Ascending aorta (tissue), 2 donors: Measurements from ENCODE around the gene CENPT. TPM values are rescaled to one million over a fixed set of nuclear protein-coding genes. Genes with fewer than 3 reads are reported as not detected.
A peak's percentile ranks its signal among the peaks of the same experiment; 100 is the strongest.

Experiments used
- DNase-seq, 2 donors: peaks; one replicate each; pipeline ENCODE4 v3.0.0-alpha.2; 2019; ENCODE audit warnings: low spot score in 2 of 2
- H3K27ac ChIP-seq, 2 donors: fragments of 200-600 bp; sonication (generic); one replicate each; pipeline ENCODE4 v1.5.1; 2016 to 2017; ENCODE audit warnings: mild to moderate bottlenecking in 1 of 2
- H3K27me3 ChIP-seq: fragments of 200-600 bp; sonication (generic); one replicate; pipeline ENCODE4 v1.5.1; 2017
- H3K36me3 ChIP-seq, 2 donors: fragments of 200-600 bp; sonication (generic); one replicate each; pipeline ENCODE4 v1.5.1; 2016
- H3K4me1 ChIP-seq, 2 donors: fragments of 200-600 bp; sonication (generic); one replicate each; pipeline ENCODE4 v1.5.1; 2016 to 2017; ENCODE audit warnings: mild to moderate bottlenecking in 1 of 2
- H3K4me3 ChIP-seq, 2 donors: fragments of 200-600 bp; sonication (generic); one replicate each; pipeline ENCODE4 v1.5.1; 2016 to 2017; ENCODE audit warnings: mild to moderate bottlenecking in 1 of 2
- H3K9me3 ChIP-seq, 2 donors: fragments of 200-600 bp; sonication (generic); one replicate each; pipeline ENCODE4 v1.5.1; 2016
- CTCF ChIP-seq, 3 experiments: fragments of 200-600 bp in 2 of 3; fragments of 450-650 bp in 1 of 3; sonication (generic) in 2 of 3; IDR thresholded peaks; one replicate each; pipeline ENCODE4 v1.5.1; 2016 to 2019; ENCODE audit warnings: antibody characterized with exemption in 3 of 3, mild to moderate bottlenecking in 1 of 3, moderate library complexity in 1 of 3
- intact Hi-C: fragments of 100-400 bp; cut with DNase I; formaldehyde crosslinking; loops from one replicate; pipeline ENCODE4 v1.15.1; 2023
- total RNA-seq: library from RNA; depleted of rRNA; stranded (reverse); fragments of >200 nt; gene quantifications from one replicate; pipeline ENCODE4 v1.1.0, GENCODE V29; 2016

CENPT gene
- total RNA-seq, 1 donor from 2014 or later: 220 TPM

DNA sequence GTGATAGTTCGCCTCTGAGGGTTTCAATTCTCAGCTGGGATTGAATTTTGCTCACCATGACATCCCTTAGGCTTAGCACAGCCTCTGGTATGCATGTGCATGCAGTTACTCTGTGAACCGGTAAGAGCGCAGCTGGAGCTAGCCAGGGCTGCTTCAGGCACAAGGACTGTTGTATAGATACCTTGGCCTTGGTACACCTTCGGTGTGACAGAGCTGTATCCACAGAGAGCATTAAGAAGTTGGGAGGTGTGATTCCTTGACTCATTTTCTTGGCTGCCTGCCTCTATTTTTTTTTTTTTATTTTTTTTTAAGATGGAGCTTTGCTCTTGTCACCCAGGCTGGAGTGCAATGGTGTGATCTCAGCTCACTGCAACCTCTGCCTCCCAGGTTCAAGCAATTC is 3.0 kb downstream of the CENPT start:
- Histone ChIP-seq H3K27ac (peak overlapping the region; percentile 92 to 98), H3K4me1 (peaks cover 42 to 45% of the 10 kb centered on the region in 2 donors), H3K9me3 (no peaks in the 10 kb centered on the region), H3K4me3 (peak overlapping the region in 1 of 2 donors; percentile 96), H3K27me3 (no peaks in the 10 kb centered on the region), H3K36me3 (no peaks in the 10 kb centered on the region)
- DNase-seq: no peak
- intact Hi-C loops: loop anchor here (10.0 kb wide), 2 partner anchors 600 to 1490 kb away; partner anchors contain the start of genes COG8, FHOD1, NIP7 and PDF
- TF ChIP-seq CTCF (IDR thresholded peaks at IDR 0.05): peak in 1 of 3 experiments; percentile 23

DNA sequence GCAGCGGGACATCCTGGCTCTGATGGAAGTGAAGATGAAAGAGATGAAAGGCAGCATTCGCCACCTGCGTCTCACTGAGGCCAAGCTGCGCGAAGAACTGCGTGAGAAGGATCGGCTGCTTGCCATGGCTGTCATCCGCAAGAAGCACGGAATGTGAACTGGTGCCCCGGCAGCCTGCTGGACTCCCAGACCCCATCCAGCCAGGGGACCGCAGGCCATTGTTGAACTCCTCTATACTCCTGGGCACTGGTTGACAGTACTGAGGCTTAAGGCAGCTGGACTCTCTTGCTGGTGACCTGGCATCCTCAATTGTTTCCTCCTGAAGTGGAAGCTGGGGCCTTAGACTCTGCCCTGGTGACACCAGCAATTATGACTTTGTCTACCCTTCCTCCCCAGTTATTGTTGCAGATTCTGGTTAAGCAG is 4.1 kb downstream of the CENPT start:
- Histone ChIP-seq H3K27me3 (no peaks in the 10 kb centered on the region), H3K9me3 (no peaks in the 10 kb centered on the region), H3K36me3 (no peaks in the 10 kb centered on the region), H3K27ac (peak overlapping the region; percentile 98 to 100), H3K4me3 (peak overlapping the region; percentile 86 to 96), H3K4me1 (peaks cover 38 to 39% of the 10 kb centered on the region in 2 donors)
- no peak for DNase-seq
- intact Hi-C loops: loop anchor here (2.0 to 10.0 kb wide), 3 partner anchors 91 to 1491 kb away; partner anchors contain the start of genes COG8, FHOD1, NIP7 and PDF
- no peak for TF ChIP-seq CTCF (IDR thresholded peaks at IDR 0.05)

GRCh38 chr16:67842509-67843342 is 4.8 kb downstream of the CENPT start:
- Histone ChIP-seq H3K4me3 (peak overlapping the region; percentile 86 to 96), H3K36me3 (no peaks in the 10 kb centered on the region), H3K27ac (peak overlapping the region; percentile 98 to 100), H3K27me3 (no peaks in the 10 kb centered on the region), H3K4me1 (peaks cover 31 to 33% of the 10 kb centered on the region in 2 donors), H3K9me3 (no peaks in the 10 kb centered on the region)
- intact Hi-C loops: loop anchor here (1.0 to 10.0 kb wide), 4 partner anchors 21 to 1492 kb away; partner anchors contain the start of genes COG8, FHOD1, NIP7 and PDF
- DNase-seq: peak in 1 of 2 donors; percentile 81
- TF ChIP-seq CTCF (IDR thresholded peaks at IDR 0.05): peak in 2 of 3 experiments; percentile 4 to 40

GRCh38 chr16:67841816-67842508 is 5.5 kb downstream of the CENPT start, which contains the start of gene THAP11:
Gene THAP11, plus strand, starts transcription at chr16:67842320. Its CDS starts 235 bp downstream, at chr16:67842555.
- TF ChIP-seq CTCF (IDR thresholded peaks at IDR 0.05): peak; percentile 88 to 94 (median 93)
- Histone ChIP-seq H3K27me3 (no peaks in the 10 kb centered on the region), H3K9me3 (no peaks in the 10 kb centered on the region), H3K4me3 (peak within 1 kb of the TSS; percentile 86 to 96), H3K27ac (peak within 1 kb of the TSS; percentile 98 to 100), H3K4me1 (peaks cover 30 to 31% of the 10 kb centered on the region in 2 donors), H3K36me3 (no peaks in the 10 kb centered on the region)
- peak; percentile 67 to 97 for DNase-seq
- intact Hi-C loops: loop anchor here (1.0 to 10.0 kb wide), 4 partner anchors 21 to 1493 kb away; partner anchors contain the start of genes COG8, FHOD1, NIP7 and PDF

DNA sequence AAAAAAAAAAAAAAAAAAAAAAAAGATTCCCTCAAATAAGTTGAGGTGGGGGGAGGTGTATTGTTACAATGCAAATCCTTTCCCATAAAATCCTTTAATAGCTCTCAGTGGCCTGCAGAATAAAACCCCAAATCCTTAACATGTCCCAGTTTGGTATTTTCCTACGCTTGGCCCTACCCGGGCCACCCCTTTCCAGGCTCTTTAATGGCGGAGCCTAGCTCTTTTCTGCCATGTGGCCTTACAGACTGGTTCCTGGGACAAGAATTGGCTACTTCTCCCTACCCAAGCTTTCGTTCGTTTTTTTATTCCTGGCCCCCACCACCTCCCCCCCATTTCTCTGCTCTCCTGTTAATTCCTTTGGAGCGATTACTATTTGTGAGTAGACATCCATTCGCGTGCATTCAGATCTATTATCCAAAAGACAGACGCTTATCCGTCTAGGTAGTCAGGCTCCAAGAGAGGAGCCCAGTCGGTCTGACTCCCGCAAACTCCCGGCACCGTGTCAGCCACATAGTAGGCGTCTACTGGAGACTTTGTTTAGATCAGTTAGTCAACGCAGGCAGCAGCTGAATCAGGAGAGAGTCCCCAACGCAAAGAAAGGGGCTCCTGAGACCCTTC is 6.2 kb downstream of the CENPT start:
- no peak for TF ChIP-seq CTCF (IDR thresholded peaks at IDR 0.05)
- DNase-seq: no peak
- no peaks in the 10 kb centered on the region for H3K27me3 ChIP-seq
- H3K4me1 ChIP-seq: peaks cover 30 to 31% of the 10 kb centered on the region in 2 donors
- H3K4me3 ChIP-seq: peak overlapping the region; percentile 86 to 96
- H3K27ac ChIP-seq: peak overlapping the region; percentile 98 to 100
- intact Hi-C loops: loop anchor here (10.0 kb wide), 2 partner anchors 597 to 1493 kb away; partner anchors contain the start of genes COG8, FHOD1, NIP7 and PDF
- H3K9me3 ChIP-seq: no peaks in the 10 kb centered on the region
- H3K36me3 ChIP-seq: no peaks in the 10 kb centered on the region
